ENCODE measurements around the gene GAB3. TPM values are rescaled to one million over a fixed set of nuclear protein-coding genes. Genes with fewer than 3 reads are reported as not detected.
A peak's percentile ranks its signal among the peaks of the same experiment; 100 is the strongest.

Gene GAB3
- 0.16 TPM in 1 of 2 replicates, not detected in the other for polyA plus RNA-seq (2014; cell fraction: cytosol; rRNA removed)
- 0.07 and 0.38 TPM in 2 replicates for polyA plus RNA-seq (2014; cell fraction: nucleus; rRNA removed)

- DNase-seq (ENCODE audit: low spot score): peak; percentile 9
These were observed at the start of gene GAB3 for GRCh38 chrX:154750301-154751202. Gene GAB3, minus strand, starts transcription at chrX:154751077. Its CDS starts 52 bp downstream, at chrX:154751025.

- no peak for DNase-seq (ENCODE audit: low spot score)
These were observed 48.9 kb upstream of the GAB3 start for GRCh38 chrX:154799556-154800348.

- DNase-seq (ENCODE audit: low spot score): no peak
These were observed 46.1 kb upstream of the GAB3 start for GRCh38 chrX:154797006-154797405.

- DNase-seq (ENCODE audit: low spot score): no peak
These were observed 44.1 kb upstream of the GAB3 start for GRCh38 chrX:154795016-154795415.

- DNase-seq (ENCODE audit: low spot score): no peak
These were observed 42.4 kb upstream of the GAB3 start for GRCh38 chrX:154793084-154793795.

GRCh38 chrX:154791939-154792338 is 41.1 kb upstream of the GAB3 start:
- no peak for DNase-seq (ENCODE audit: low spot score)

- no peak for DNase-seq (ENCODE audit: low spot score)
These were observed 40.6 kb upstream of the GAB3 start for GRCh38 chrX:154791467-154791866.

- DNase-seq (ENCODE audit: low spot score): no peak
These were observed 34.8 kb upstream of the GAB3 start for GRCh38 chrX:154785716-154786115.

- DNase-seq (ENCODE audit: low spot score): no peak
These were observed 33.5 kb upstream of the GAB3 start for GRCh38 chrX:154784149-154784995.

GRCh38 chrX:154780968-154781367 is 30.1 kb upstream of the GAB3 start:
- DNase-seq (ENCODE audit: low spot score): no peak

GRCh38 chrX:154779261-154779660 is 28.4 kb upstream of the GAB3 start:
- DNase-seq (ENCODE audit: low spot score): no peak

- no peak for DNase-seq (ENCODE audit: low spot score)
These were observed 25.9 kb upstream of the GAB3 start for GRCh38 chrX:154776753-154777152.

GRCh38 chrX:154775419-154776349 is 24.8 kb upstream of the GAB3 start:
- DNase-seq (ENCODE audit: low spot score): no peak

GRCh38 chrX:154774622-154775021 is 23.7 kb upstream of the GAB3 start:
- DNase-seq (ENCODE audit: low spot score): no peak

- peak; percentile 94 for DNase-seq (ENCODE audit: low spot score)
These were observed 11.8 kb upstream of the GAB3 start, which contains the start of gene DKC1 for GRCh38 chrX:154762537-154763296. Gene DKC1, plus strand, starts transcription at chrX:154762864. Its CDS starts 102 bp downstream, at chrX:154762966.

GRCh38 chrX:154761977-154762536 is 11.2 kb upstream of the GAB3 start:
- DNase-seq (ENCODE audit: low spot score): peak; percentile 28

- DNase-seq (ENCODE audit: low spot score): no peak
These were observed 7.8 kb upstream of the GAB3 start for GRCh38 chrX:154758696-154759095.

GRCh38 chrX:154751669-154752271 is 893 bp upstream of the GAB3 start:
- DNase-seq (ENCODE audit: low spot score): no peak
